HepG2 (cell line): ENCODE data around the gene METAP1D. TPM values are rescaled to one million over a fixed set of nuclear protein-coding genes. Genes with fewer than 3 reads are reported as not detected.

Source experiments
- AHR ChIP-seq: IDR thresholded peaks from 2 replicates; pipeline ENCODE4 v1.6.1; 2018; ENCODE audit warnings: missing genetic modification reagents, missing compliant biosample characterization
- ATM ChIP-seq: fragments of 450-650 bp; IDR thresholded peaks from 2 replicates; pipeline ENCODE4 v1.7.1; 2017; ENCODE audit warnings: mild to moderate bottlenecking, borderline replicate concordance
- FOXA3 ChIP-seq: IDR thresholded peaks from 2 replicates; pipeline ENCODE4 v1.6.1; 2016; ENCODE audit warnings: missing genetic modification reagents, missing compliant biosample characterization
- GTF3A ChIP-seq: sonication (generic); formaldehyde crosslinking; conservative IDR thresholded peaks from 2 replicates; pipeline ENCODE4 v1.4.0; 2020; ENCODE audit warnings: mild to moderate bottlenecking, missing genetic modification reagents
- HNRNPH1 ChIP-seq: fragments of 200-400 bp; formaldehyde crosslinking; optimal IDR thresholded peaks from 2 replicates; pipeline ENCODE3; 2017; ENCODE audit warnings: mild to moderate bottlenecking, low read depth, low read length
- JUN ChIP-seq: sonication (generic); formaldehyde crosslinking; IDR thresholded peaks from 2 replicates; pipeline ENCODE4 v1.4.0; 2020; ENCODE audit warnings: mild to moderate bottlenecking, missing genetic modification reagents
- KLF16 ChIP-seq, 2 experiments: sonication (generic) in 1 of 2; formaldehyde crosslinking in 1 of 2; IDR thresholded peaks; 2 replicates each; pipeline versions ENCODE4 v1.6.1 to v1.8.0; 2016 to 2023; ENCODE audit warnings: missing genetic modification reagents in 2 of 2, missing compliant biosample characterization in 1 of 2
- MAF1 ChIP-seq: sonication (generic); formaldehyde crosslinking; IDR thresholded peaks from 2 replicates; pipeline ENCODE4 v1.5.0; 2020; ENCODE audit warnings: missing genetic modification reagents, borderline replicate concordance
- MEIS2 ChIP-seq: sonication (generic); formaldehyde crosslinking; IDR thresholded peaks from 2 replicates; pipeline ENCODE4 v1.9.0; 2021; ENCODE audit warnings: mild to moderate bottlenecking, missing genetic modification reagents
- RXRA ChIP-seq: sonication (generic); formaldehyde crosslinking; IDR thresholded peaks from 2 replicates; pipeline ENCODE4 v1.5.1; 2020; ENCODE audit warnings: missing genetic modification reagents
- SP1 ChIP-seq, 2 experiments: fragments of 450-650 bp in 1 of 2; sonication (generic) in 1 of 2; formaldehyde crosslinking in 1 of 2; IDR thresholded peaks; 2 replicates each; pipeline versions ENCODE4 v1.4.0 to v1.6.1; 2016 to 2020; ENCODE audit warnings: missing genetic modification reagents in 1 of 2
- TOPORS ChIP-seq: sonication (generic); formaldehyde crosslinking; IDR thresholded peaks from 2 replicates; pipeline ENCODE4 v1.8.0; 2023; ENCODE audit warnings: mild to moderate bottlenecking, missing genetic modification reagents
- ZBTB21 ChIP-seq: sonication (generic); formaldehyde crosslinking; IDR thresholded peaks from 2 replicates; pipeline ENCODE4 v1.4.0; 2020; ENCODE audit warnings: missing genetic modification reagents
- ZFP1 ChIP-seq: IDR thresholded peaks from 2 replicates; pipeline ENCODE4 v1.6.1; 2016
- ZMAT3 ChIP-seq: sonication (generic); formaldehyde crosslinking; conservative IDR thresholded peaks from 2 replicates; pipeline ENCODE4 v1.7.0; 2021; ENCODE audit warnings: missing genetic modification reagents
- ZNF354B ChIP-seq: sonication (generic); formaldehyde crosslinking; IDR thresholded peaks from 2 replicates; pipeline ENCODE4 v1.8.0; 2022; ENCODE audit warnings: mild to moderate bottlenecking, missing genetic modification reagents
- ZNF567 ChIP-seq: sonication (generic); formaldehyde crosslinking; IDR thresholded peaks from 2 replicates; pipeline ENCODE4 v1.8.1; 2023; ENCODE audit warnings: mild to moderate bottlenecking, missing genetic modification reagents, borderline replicate concordance
- ZSCAN9 ChIP-seq: IDR thresholded peaks from 2 replicates; pipeline ENCODE4 v1.6.1; 2016; ENCODE audit warnings: borderline replicate concordance
- polyA plus RNA-seq, 8 experiments: library from polyadenylated mRNA; depleted of rRNA in 3 of 8; stranded (reverse) in 7 of 8; unstranded in 1 of 8; fragments of >200 nt; fragmentation: Illumina TruSeq in 4 of 8; extraction: Trizol in 4 of 8; gene quantifications; 2 replicates each; pipeline versions ENCODE4 v1.2.1 to v1.2.3, GENCODE V29; 2011 to 2016; ENCODE audit warnings: low read depth in 4 of 8, missing spikeins in 1 of 8, mixed read lengths in 1 of 8; ENCODE audit not compliant: insufficient read depth in 1 of 8
- total RNA-seq, 5 experiments: library from RNA; depleted of rRNA; stranded (reverse); fragments of >200 nt; fragmentation: Illumina TruSeq; extraction: Trizol; gene quantifications; 2 replicates each; pipeline ENCODE4 v1.2.3, GENCODE V29; 2016; ENCODE audit warnings: low read depth in 1 of 5
- TF ChIP-seq, protein P1 (sequence below): sonication (generic); formaldehyde crosslinking; IDR thresholded peaks from 2 replicates; pipeline ENCODE4 v1.8.1; 2022; ENCODE audit warnings: mild to moderate bottlenecking, missing genetic modification reagents
- TF ChIP-seq, protein P2 (sequence below): sonication (generic); formaldehyde crosslinking; IDR thresholded peaks from 2 replicates; pipeline ENCODE4 v1.9.0; 2021; ENCODE audit warnings: missing genetic modification reagents, mild to moderate bottlenecking, borderline replicate concordance
- TF ChIP-seq, protein P3 (sequence below): sonication (generic); formaldehyde crosslinking; IDR thresholded peaks from 2 replicates; pipeline ENCODE4 v1.4.0; 2020; ENCODE audit warnings: missing genetic modification reagents, borderline replicate concordance
- TF ChIP-seq, protein P4 (sequence below): sonication (generic); formaldehyde crosslinking; IDR thresholded peaks from 2 replicates; pipeline ENCODE4 v1.8.1; 2023; ENCODE audit warnings: missing genetic modification reagents, mild to moderate bottlenecking, borderline replicate concordance

The METAP1D gene
- total and polyA plus RNA-seq, 2 of the 13 experiments (the other 11 are each of a cell fraction or from before 2014, with no cell fraction given), result 14.7 to 21.6 TPM

DNA sequence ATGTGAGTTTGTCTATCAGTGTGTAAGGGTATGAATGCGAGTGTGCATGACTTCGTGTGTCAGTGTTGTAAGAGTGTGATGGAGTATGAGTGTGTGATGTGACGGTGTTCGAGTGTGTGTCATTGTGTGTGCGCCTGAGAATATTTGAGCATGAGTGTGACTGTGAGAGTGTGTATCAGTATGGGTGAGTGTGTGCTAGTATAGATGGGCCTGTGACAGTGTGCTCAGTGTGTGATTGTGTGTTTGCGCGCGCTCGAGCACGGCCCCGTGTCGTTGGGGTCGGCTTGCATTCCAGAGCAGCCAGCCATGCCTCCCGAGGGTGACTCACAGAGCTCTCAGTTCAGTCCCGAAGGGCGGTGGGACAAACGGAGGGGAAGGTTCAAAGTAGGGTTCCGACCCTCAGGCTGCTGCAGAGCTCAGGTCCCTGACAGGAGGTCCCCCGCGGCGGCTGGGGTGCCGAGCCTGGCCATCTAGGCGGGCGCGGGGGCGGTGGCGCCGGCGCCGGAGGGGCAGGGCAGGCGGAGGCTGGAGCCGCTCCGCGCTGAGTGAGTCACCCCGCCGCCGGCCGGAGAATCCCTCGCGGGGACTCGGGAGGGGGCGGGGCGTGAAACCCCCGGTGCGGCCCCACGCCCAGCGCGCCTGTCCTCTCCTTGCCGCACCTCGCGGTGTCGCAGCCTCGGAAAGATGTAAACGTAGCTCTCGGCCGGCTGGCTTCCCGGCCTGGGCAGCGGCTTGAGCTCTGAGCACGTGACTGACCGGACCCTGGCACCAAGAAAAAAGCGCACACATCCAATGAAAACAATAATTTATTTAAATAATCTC is 99.1 kb downstream of the METAP1D start (continued):
- TF ChIP-seq, protein P1, sequence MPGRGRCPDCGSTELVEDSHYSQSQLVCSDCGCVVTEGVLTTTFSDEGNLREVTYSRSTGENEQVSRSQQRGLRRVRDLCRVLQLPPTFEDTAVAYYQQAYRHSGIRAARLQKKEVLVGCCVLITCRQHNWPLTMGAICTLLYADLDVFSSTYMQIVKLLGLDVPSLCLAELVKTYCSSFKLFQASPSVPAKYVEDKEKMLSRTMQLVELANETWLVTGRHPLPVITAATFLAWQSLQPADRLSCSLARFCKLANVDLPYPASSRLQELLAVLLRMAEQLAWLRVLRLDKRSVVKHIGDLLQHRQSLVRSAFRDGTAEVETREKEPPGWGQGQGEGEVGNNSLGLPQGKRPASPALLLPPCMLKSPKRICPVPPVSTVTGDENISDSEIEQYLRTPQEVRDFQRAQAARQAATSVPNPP (CRISPR knock-in tag), result 0 out of 2 replicates have a peak, but pooled peaks have one; percentile 44
- TF ChIP-seq ZNF354B (CRISPR knock-in tag) (no peak), ATM (peak; percentile 90; the same call in 1 of the 2 replicates), GTF3A (CRISPR knock-in tag) (no peak), ZFP1 (CRISPR knock-in tag) (no peak), KLF16 (CRISPR knock-in tag; IDR thresholded peaks at IDR 0.05) (0 out of 4 replicates have a peak, but pooled peaks of 1 of the 2 experiments have one; percentile 50), FOXA3 (0 out of 2 replicates have a peak, but pooled peaks have one; percentile 4), TOPORS (0 out of 2 replicates have a peak, but pooled peaks have one; percentile 41), JUN (no peak), AHR (CRISPR knock-in tag) (no peak), RXRA (CRISPR knock-in tag) (peak; percentile 75), MAF1 (CRISPR knock-in tag) (no peak), ZNF567 (CRISPR knock-in tag) (0 out of 2 replicates have a peak, but pooled peaks have one; percentile 56), ZMAT3 (no peak), HNRNPH1 (no peak), ZBTB21 (CRISPR knock-in tag) (no peak), SP1 (IDR thresholded peaks at IDR 0.05) (peak; percentile 83; the same call in 1 of the 2 replicates), SP1 (CRISPR knock-in tag; IDR thresholded peaks at IDR 0.05) (peak; percentile 23), ZSCAN9 (CRISPR knock-in tag) (no peak), MEIS2 (CRISPR knock-in tag) (0 out of 2 replicates have a peak, but pooled peaks have one; percentile 32)
- TF ChIP-seq, protein P2, sequence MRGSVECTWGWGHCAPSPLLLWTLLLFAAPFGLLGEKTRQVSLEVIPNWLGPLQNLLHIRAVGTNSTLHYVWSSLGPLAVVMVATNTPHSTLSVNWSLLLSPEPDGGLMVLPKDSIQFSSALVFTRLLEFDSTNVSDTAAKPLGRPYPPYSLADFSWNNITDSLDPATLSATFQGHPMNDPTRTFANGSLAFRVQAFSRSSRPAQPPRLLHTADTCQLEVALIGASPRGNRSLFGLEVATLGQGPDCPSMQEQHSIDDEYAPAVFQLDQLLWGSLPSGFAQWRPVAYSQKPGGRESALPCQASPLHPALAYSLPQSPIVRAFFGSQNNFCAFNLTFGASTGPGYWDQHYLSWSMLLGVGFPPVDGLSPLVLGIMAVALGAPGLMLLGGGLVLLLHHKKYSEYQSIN (CRISPR knock-in tag), result 0 out of 2 replicates have a peak, but pooled peaks have one; percentile 65
- TF ChIP-seq, protein P3, sequence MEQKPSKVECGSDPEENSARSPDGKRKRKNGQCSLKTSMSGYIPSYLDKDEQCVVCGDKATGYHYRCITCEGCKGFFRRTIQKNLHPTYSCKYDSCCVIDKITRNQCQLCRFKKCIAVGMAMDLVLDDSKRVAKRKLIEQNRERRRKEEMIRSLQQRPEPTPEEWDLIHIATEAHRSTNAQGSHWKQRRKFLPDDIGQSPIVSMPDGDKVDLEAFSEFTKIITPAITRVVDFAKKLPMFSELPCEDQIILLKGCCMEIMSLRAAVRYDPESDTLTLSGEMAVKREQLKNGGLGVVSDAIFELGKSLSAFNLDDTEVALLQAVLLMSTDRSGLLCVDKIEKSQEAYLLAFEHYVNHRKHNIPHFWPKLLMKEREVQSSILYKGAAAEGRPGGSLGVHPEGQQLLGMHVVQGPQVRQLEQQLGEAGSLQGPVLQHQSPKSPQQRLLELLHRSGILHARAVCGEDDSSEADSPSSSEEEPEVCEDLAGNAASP (CRISPR knock-in tag), result no peak
- TF ChIP-seq, protein P4, sequence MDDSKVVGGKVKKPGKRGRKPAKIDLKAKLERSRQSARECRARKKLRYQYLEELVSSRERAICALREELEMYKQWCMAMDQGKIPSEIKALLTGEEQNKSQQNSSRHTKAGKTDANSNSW (CRISPR knock-in tag), result no peak
